Endothelial cell (in vitro differentiated cells): ENCODE measurements around the gene IL18R1. TPM values are rescaled to one million over a fixed set of nuclear protein-coding genes. Genes with fewer than 3 reads are reported as not detected.

Experiments
- DNase-seq: peaks from one replicate; pipeline ENCODE4 v3.0.0; 2021; ENCODE audit warnings: low spot score
- H3K27ac Mint-ChIP-seq: one replicate; pipeline ENCODE4 v1.8.0; 2021; ENCODE audit warnings: mixed read lengths, inconsistent platforms; ENCODE audit not compliant: unreplicated experiment
- H3K27me3 Mint-ChIP-seq: one replicate; pipeline ENCODE4 v1.8.0; 2021; ENCODE audit warnings: mild to moderate bottlenecking, moderate library complexity, mixed read lengths, inconsistent platforms; ENCODE audit not compliant: unreplicated experiment
- H3K36me3 Mint-ChIP-seq: one replicate; pipeline ENCODE4 v1.8.0; 2021; ENCODE audit warnings: mild to moderate bottlenecking, low read depth, mixed read lengths, inconsistent platforms; ENCODE audit not compliant: unreplicated experiment
- H3K4me1 Mint-ChIP-seq: one replicate; pipeline ENCODE4 v1.8.0; 2021; ENCODE audit warnings: mild to moderate bottlenecking, mixed read lengths, inconsistent platforms; ENCODE audit not compliant: unreplicated experiment
- H3K4me3 Mint-ChIP-seq: one replicate; pipeline ENCODE4 v1.8.0; 2021; ENCODE audit warnings: mild to moderate bottlenecking, mixed read lengths, inconsistent platforms; ENCODE audit not compliant: unreplicated experiment
- H3K9me3 Mint-ChIP-seq: one replicate; pipeline ENCODE4 v1.8.0; 2021; ENCODE audit warnings: mixed read lengths, inconsistent platforms; ENCODE audit not compliant: unreplicated experiment
- CTCF ChIP-seq: fragments of 200-600 bp; sonication (generic); IDR thresholded peaks from one replicate; pipeline ENCODE4 v1.5.0; 2021; ENCODE audit warnings: antibody characterized with exemption; ENCODE audit not compliant: unreplicated experiment
- total RNA-seq: library from RNA; stranded (reverse); fragmentation: NEBNext Ultra II Directional; extraction: Animal tissue kit (Norgen Biotek cat#: 25700); gene quantifications from one replicate; pipeline ENCODE4 v1.2.1, GENCODE V29; 2021; ENCODE audit not compliant: unreplicated experiment

IL18R1 gene
- total RNA-seq, 1 donor from 2014 or later = 0.51 TPM

GRCh38 chr2:102397209-102397608 lies 41.6 kb downstream of the IL18R1 start:
- Mint-ChIP-seq H3K27ac (no peak overlapping the region), H3K27me3 (no peaks in the 10 kb centered on the region), H3K4me3 (no peak overlapping the region), H3K36me3 (no peaks in the 10 kb centered on the region), H3K9me3 (no peaks in the 10 kb centered on the region), H3K4me1 (no peaks in the 10 kb centered on the region)
- no peak for TF ChIP-seq CTCF
- DNase-seq = no peak

- H3K4me3 Mint-ChIP-seq = no peak overlapping the region
- H3K27me3 Mint-ChIP-seq = no peaks in the 10 kb centered on the region
- no peaks in the 10 kb centered on the region for H3K36me3 Mint-ChIP-seq
- no peak for TF ChIP-seq CTCF
- DNase-seq = no peak
- H3K4me1 Mint-ChIP-seq = no peaks in the 10 kb centered on the region
- H3K9me3 Mint-ChIP-seq = no peaks in the 10 kb centered on the region
- H3K27ac Mint-ChIP-seq = no peak overlapping the region
These were observed 44.0 kb downstream of the IL18R1 start for GRCh38 chr2:102399499-102400141.

- Mint-ChIP-seq H3K4me1 (no peaks in the 10 kb centered on the region), H3K9me3 (no peaks in the 10 kb centered on the region), H3K27me3 (no peaks in the 10 kb centered on the region), H3K36me3 (no peaks in the 10 kb centered on the region), H3K27ac (no peak overlapping the region), H3K4me3 (no peak overlapping the region)
- TF ChIP-seq CTCF = no peak
- DNase-seq = no peak
These were observed 45.9 kb downstream of the IL18R1 start for GRCh38 chr2:102401456-102401855.

GRCh38 chr2:102401865-102402264 lies 46.3 kb downstream of the IL18R1 start:
- no peak for TF ChIP-seq CTCF
- H3K4me3 Mint-ChIP-seq = no peak overlapping the region
- no peak overlapping the region for H3K27ac Mint-ChIP-seq
- no peaks in the 10 kb centered on the region for H3K27me3 Mint-ChIP-seq
- H3K36me3 Mint-ChIP-seq = no peaks in the 10 kb centered on the region
- no peaks in the 10 kb centered on the region for H3K4me1 Mint-ChIP-seq
- DNase-seq = no peak
- H3K9me3 Mint-ChIP-seq = no peaks in the 10 kb centered on the region

- no peak for DNase-seq
- no peak for TF ChIP-seq CTCF
- Mint-ChIP-seq H3K4me1 (no peaks in the 10 kb centered on the region), H3K4me3 (no peak overlapping the region), H3K27ac (no peak overlapping the region), H3K9me3 (no peaks in the 10 kb centered on the region), H3K27me3 (peaks cover 2% of the 10 kb centered on the region), H3K36me3 (no peaks in the 10 kb centered on the region)
These were observed 55.4 kb downstream of the IL18R1 start for GRCh38 chr2:102410952-102411351.
